Stimulated activated CD4-positive, alpha-beta T cell treated with anti-CD3 and anti-CD28 coated beads, Interleukin-12 subunit alpha, Interleukin-12 subunit beta, amount 100 ng/mL, for 48 hours (primary cell): Measurements from ENCODE around the gene ARMC3.
A peak's percentile ranks its signal among the peaks of the same experiment; 100 is the strongest.
"Not testable (repeated sequence)": the region's sequence is repeated elsewhere in the genome, so short reads cannot be mapped to it uniquely, and the experiment has no call there.

ENCODE experiments used
- DNase-seq, 3 donors: peaks; one replicate each; pipeline ENCODE4 v3.0.0-alpha.2; 2020; ENCODE audit warnings: low read depth in 2 of 3, low spot score in 1 of 3

Gene ARMC3

GRCh38 chr10:22929053-22929452 is 1.2 kb downstream of the ARMC3 start:
- DNase-seq: not testable (repeated sequence)

- DNase-seq: no peak
Observed at GRCh38 chr10:22931948-22932347, 4.1 kb downstream of the ARMC3 start.

GRCh38 chr10:22932626-22933370 is 4.9 kb downstream of the ARMC3 start:
- no peak for DNase-seq

- DNase-seq: no peak
Observed at GRCh38 chr10:22934726-22935125, 6.9 kb downstream of the ARMC3 start.

- DNase-seq: no peak
Observed at GRCh38 chr10:22942437-22942836, 14.6 kb downstream of the ARMC3 start.

GRCh38 chr10:22945934-22946673 is 18.3 kb downstream of the ARMC3 start:
- DNase-seq: no peak

- DNase-seq: no peak
Observed at GRCh38 chr10:22954970-22955369, 27.1 kb downstream of the ARMC3 start.

- no peak for DNase-seq
Observed at GRCh38 chr10:22958338-22958737, 30.5 kb downstream of the ARMC3 start.

GRCh38 chr10:22959292-22959691 is 31.4 kb downstream of the ARMC3 start:
- DNase-seq: no peak

- DNase-seq: no peak
Observed at GRCh38 chr10:22959950-22960349, 32.1 kb downstream of the ARMC3 start.

- no peak for DNase-seq
Observed at GRCh38 chr10:22962817-22963216, 35.0 kb downstream of the ARMC3 start.

GRCh38 chr10:22969704-22970103 is 41.9 kb downstream of the ARMC3 start:
- no peak for DNase-seq

GRCh38 chr10:22976534-22976933 is 48.7 kb downstream of the ARMC3 start:
- no peak for DNase-seq

GRCh38 chr10:22977751-22978150 is 49.9 kb downstream of the ARMC3 start:
- no peak for DNase-seq

- no peak for DNase-seq
Observed at GRCh38 chr10:22978287-22978686, 50.4 kb downstream of the ARMC3 start.

GRCh38 chr10:22978918-22979317 is 51.1 kb downstream of the ARMC3 start:
- no peak for DNase-seq

- DNase-seq: no peak
Observed at GRCh38 chr10:22980822-22981221, 53.0 kb downstream of the ARMC3 start.

GRCh38 chr10:22984066-22984465 is 56.2 kb downstream of the ARMC3 start:
- no peak for DNase-seq

GRCh38 chr10:22986771-22987542 is 59.1 kb downstream of the ARMC3 start:
- no peak for DNase-seq

GRCh38 chr10:22988581-22989360 is 60.9 kb downstream of the ARMC3 start:
- DNase-seq: peak; percentile 28 to 90 (median 36)

- no peak for DNase-seq
Observed at GRCh38 chr10:22990443-22990842, 62.6 kb downstream of the ARMC3 start.
